GM23248 (cell line): Measurements from ENCODE around the gene ENO1. TPM values are rescaled to one million over a fixed set of nuclear protein-coding genes. Genes with fewer than 3 reads are reported as not detected.

Experiments used
- DNase-seq: peaks from one replicate; pipeline ENCODE4 v3.0.0-alpha.2; 2015
- H2AFZ ChIP-seq: fragments of 200-600 bp; sonication (generic); 2 replicates; pipeline ENCODE4 v1.6.1; 2016; ENCODE audit warnings: antibody characterized with exemption
- H3F3A ChIP-seq: fragments of 200-600 bp; sonication (generic); 2 replicates; pipeline ENCODE4 v1.6.1; 2016; ENCODE audit warnings: mild to moderate bottlenecking, antibody characterized with exemption, mixed run types; ENCODE audit not compliant: insufficient read depth
- H3K27ac ChIP-seq: fragments of 200-600 bp; sonication (generic); 2 replicates; pipeline ENCODE4 v1.5.1; 2016; ENCODE audit warnings: mild to moderate bottlenecking
- H3K27me3 ChIP-seq: fragments of 200-600 bp; sonication (generic); replicated peaks from 2 replicates; pipeline ENCODE4 v1.6.1; 2016; ENCODE audit warnings: mild to moderate bottlenecking; ENCODE audit not compliant: insufficient read depth
- H3K36me3 ChIP-seq: fragments of 200-600 bp; sonication (generic); 2 replicates; pipeline ENCODE4 v1.6.1; 2016; ENCODE audit warnings: low read depth, mild to moderate bottlenecking
- H3K4me1 ChIP-seq: fragments of 200-600 bp; sonication (generic); 2 replicates; pipeline ENCODE4 v1.6.1; 2016; ENCODE audit warnings: mild to moderate bottlenecking; ENCODE audit not compliant: insufficient read depth
- H3K4me2 ChIP-seq: fragments of 200-600 bp; sonication (generic); one replicate; pipeline ENCODE4 v1.6.1; 2016; ENCODE audit warnings: mild to moderate bottlenecking; ENCODE audit not compliant: unreplicated experiment
- H3K4me3 ChIP-seq: fragments of 200-600 bp; sonication (generic); 2 replicates; pipeline ENCODE4 v1.5.1; 2016; ENCODE audit warnings: mild to moderate bottlenecking
- H3K79me2 ChIP-seq: fragments of 200-600 bp; sonication (generic); 2 replicates; pipeline ENCODE4 v1.6.1; 2016; ENCODE audit warnings: mild to moderate bottlenecking; ENCODE audit not compliant: insufficient read depth
- H3K9ac ChIP-seq: fragments of 200-600 bp; sonication (generic); 2 replicates; pipeline ENCODE4 v1.6.1; 2016; ENCODE audit warnings: mild to moderate bottlenecking
- H3K9me2 ChIP-seq: fragments of 200-600 bp; sonication (generic); 2 replicates; pipeline ENCODE4 v1.6.1; 2016; ENCODE audit warnings: mixed run types, mild to moderate bottlenecking, moderate library complexity; ENCODE audit not compliant: insufficient read depth
- H3K9me3 ChIP-seq: fragments of 200-600 bp; sonication (generic); one replicate; pipeline ENCODE4 v1.6.1; 2017; ENCODE audit warnings: low read depth
- H4K20me1 ChIP-seq: fragments of 200-600 bp; sonication (generic); 2 replicates; pipeline ENCODE4 v1.6.0; 2016; ENCODE audit not compliant: insufficient read depth
- EZH2 ChIP-seq: fragments of 200-600 bp; sonication (generic); IDR thresholded peaks from 2 replicates; pipeline ENCODE4 v1.6.1; 2018; ENCODE audit warnings: antibody characterized with exemption, mild to moderate bottlenecking; ENCODE audit not compliant: insufficient read depth, poor library complexity, severe bottlenecking
- EZH2phosphoT487 ChIP-seq: fragments of 200-600 bp; sonication (generic); IDR thresholded peaks from 2 replicates; pipeline ENCODE4 v1.6.1; 2018; ENCODE audit warnings: antibody characterized with exemption, moderate library complexity, mild to moderate bottlenecking, low read depth; ENCODE audit not compliant: insufficient read depth
- WGBS, 2 experiments: methylation state at CpG; one replicate each; pipeline ENCODE4 v1.1.6; 2015 to 2017; ENCODE audit warnings: low lambda C conversion rate in 2 of 2, low coverage in 1 of 2; ENCODE audit errors: missing lambda C conversion rate in 2 of 2; 5-methylcytosine and 5-hydroxymethylcytosine counted together
- in situ Hi-C: fragments of 300-500 bp; cut with MboI; formaldehyde crosslinking; loops from 2 replicates; pipeline ENCODE4 v1.15.0; 2020
- polyA plus RNA-seq: library from polyadenylated mRNA; unstranded; fragments of >200 nt; fragmentation: Nextera tagmentation; extraction: Ambion mirVana; gene quantifications from 2 replicates; pipeline ENCODE4 v1.2.1, GENCODE V29; 2016
- total RNA-seq: library from RNA; depleted of rRNA; stranded (reverse); fragments of >200 nt; shearing (Covaris generic); gene quantifications from 2 replicates; pipeline ENCODE4 v1.2.3, GENCODE V29; 2014

The ENO1 gene
- total and polyA plus RNA-seq, 2 experiments from 2014 or later: 2,185 to 2,304 TPM

DNA sequence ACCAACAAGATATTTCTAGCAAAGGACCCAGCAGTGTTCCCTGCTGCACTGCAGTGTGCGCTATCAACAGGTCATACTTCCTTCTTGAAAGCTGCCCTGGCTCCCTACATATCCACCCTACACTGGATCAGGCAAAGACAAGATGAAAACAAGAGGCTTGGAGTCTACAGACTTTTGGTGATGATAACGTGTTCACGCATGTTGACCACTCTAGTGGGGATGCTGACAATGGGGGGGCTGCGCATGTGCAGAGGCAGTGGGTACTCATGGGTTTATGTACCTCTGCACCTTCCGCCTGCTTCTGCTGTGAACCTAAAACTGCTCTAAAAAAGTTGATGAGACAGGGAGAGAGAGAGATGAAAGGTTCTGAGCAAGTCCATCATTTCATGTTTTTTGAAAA is 5.5 kb downstream of the ENO1 start:
- H3K9me2 ChIP-seq: no peaks in the 10 kb centered on the region
- H3K27me3 ChIP-seq: no peaks in the 10 kb centered on the region
- in situ Hi-C loops: no loop called here
- peaks cover 78% of the 10 kb centered on the region for H3K4me1 ChIP-seq
- peak overlapping the region; percentile 40 for H3K9ac ChIP-seq
- H3K79me2 ChIP-seq: peaks cover 95% of the 10 kb centered on the region
- TF ChIP-seq EZH2 (no peak), EZH2phosphoT487 (no peak)
- peak overlapping the region; percentile 30 for H3K4me3 ChIP-seq
- H3K36me3 ChIP-seq: peaks cover 88% of the 10 kb centered on the region
- H3K9me3 ChIP-seq: no peaks in the 10 kb centered on the region
- H3F3A ChIP-seq: peaks cover 92% of the 10 kb centered on the region
- 87 to 90% methylated on average over 5 of the region's 5 CpGs for WGBS, 2 experiments
- peaks cover 59% of the 10 kb centered on the region for H4K20me1 ChIP-seq
- H3K4me2 ChIP-seq: peak overlapping the region; percentile 60
- H3K27ac ChIP-seq: peak overlapping the region; percentile 94
- DNase-seq: no peak
- H2AFZ ChIP-seq: no peak overlapping the region

- H3F3A ChIP-seq: peaks cover 95% of the 10 kb centered on the region
- H3K27me3 ChIP-seq: no peaks in the 10 kb centered on the region
- H3K4me1 ChIP-seq: peaks cover 78% of the 10 kb centered on the region
- TF ChIP-seq EZH2phosphoT487: no peak
- TF ChIP-seq EZH2: no peak
- H3K4me2 ChIP-seq: peak overlapping the region; percentile 60
- peaks cover 96% of the 10 kb centered on the region for H3K79me2 ChIP-seq
- H3K27ac ChIP-seq: peak overlapping the region; percentile 94
- peak overlapping the region; percentile 40 for H3K9ac ChIP-seq
- WGBS, 2 experiments: 40 to 42% methylated on average over 5 of the region's 5 CpGs
- peaks cover 63% of the 10 kb centered on the region for H4K20me1 ChIP-seq
- H2AFZ ChIP-seq: no peak overlapping the region
- H3K9me2 ChIP-seq: no peaks in the 10 kb centered on the region
- in situ Hi-C loops: no loop called here
- peaks cover 94% of the 10 kb centered on the region for H3K36me3 ChIP-seq
- H3K4me3 ChIP-seq: peak overlapping the region; percentile 30; the same call in 1 of the 2 replicates
- peak; percentile 74 for DNase-seq
- no peaks in the 10 kb centered on the region for H3K9me3 ChIP-seq
Observed at GRCh38 chr1:8871965-8872399, 6.5 kb downstream of the ENO1 start.

GRCh38 chr1:8871539-8871935 is 6.9 kb downstream of the ENO1 start:
- DNase-seq: no peak
- in situ Hi-C loops: no loop called here
- Histone ChIP-seq H3K9me2 (no peaks in the 10 kb centered on the region), H3K36me3 (peaks cover 94% of the 10 kb centered on the region), H3F3A (peaks cover 96% of the 10 kb centered on the region), H3K27ac (peak overlapping the region; percentile 40), H3K79me2 (peaks cover 96% of the 10 kb centered on the region), H3K4me2 (peak overlapping the region; percentile 15), H3K9ac (peak overlapping the region; percentile 11), H2AFZ (no peak overlapping the region), H3K9me3 (no peaks in the 10 kb centered on the region), H3K4me1 (peaks cover 78% of the 10 kb centered on the region), H4K20me1 (peaks cover 63% of the 10 kb centered on the region), H3K27me3 (no peaks in the 10 kb centered on the region), H3K4me3 (no peak overlapping the region)
- WGBS, 2 experiments: 82 to 88% methylated on average over 7 of the region's 7 CpGs
- TF ChIP-seq EZH2 (no peak), EZH2phosphoT487 (no peak)

GRCh38 chr1:8870616-8871538 is 7.6 kb downstream of the ENO1 start:
- Histone ChIP-seq H3K27me3 (no peaks in the 10 kb centered on the region), H3K4me1 (peaks cover 72% of the 10 kb centered on the region), H3K9me2 (no peaks in the 10 kb centered on the region), H3K36me3 (peaks cover 93% of the 10 kb centered on the region), H3K9ac (peak overlapping the region; percentile 40), H3K4me3 (no peak overlapping the region), H3F3A (peaks cover 94% of the 10 kb centered on the region), H4K20me1 (peaks cover 56% of the 10 kb centered on the region), H3K9me3 (no peaks in the 10 kb centered on the region), H3K27ac (peak overlapping the region; percentile 40), H3K79me2 (peaks cover 93% of the 10 kb centered on the region), H3K4me2 (peak overlapping the region; percentile 15), H2AFZ (no peak overlapping the region)
- DNase-seq: peak; percentile 48
- in situ Hi-C loops: no loop called here
- WGBS, 2 experiments: 73 to 77% methylated on average over 18 of the region's 18 CpGs
- TF ChIP-seq EZH2: no peak
- TF ChIP-seq EZH2phosphoT487: no peak
